NCI-H1048 (cell line): ENCODE measurements around the gene CLASP1.
"Not testable (repeated sequence)": the region's sequence is repeated elsewhere in the genome, so short reads cannot be mapped to it uniquely, and the experiment has no call there.

ENCODE experiments used
- DNase-seq: peaks from one replicate; lab custom pipeline; 2025; lab: John Stamatoyannopoulos, UW

Gene CLASP1

DNA sequence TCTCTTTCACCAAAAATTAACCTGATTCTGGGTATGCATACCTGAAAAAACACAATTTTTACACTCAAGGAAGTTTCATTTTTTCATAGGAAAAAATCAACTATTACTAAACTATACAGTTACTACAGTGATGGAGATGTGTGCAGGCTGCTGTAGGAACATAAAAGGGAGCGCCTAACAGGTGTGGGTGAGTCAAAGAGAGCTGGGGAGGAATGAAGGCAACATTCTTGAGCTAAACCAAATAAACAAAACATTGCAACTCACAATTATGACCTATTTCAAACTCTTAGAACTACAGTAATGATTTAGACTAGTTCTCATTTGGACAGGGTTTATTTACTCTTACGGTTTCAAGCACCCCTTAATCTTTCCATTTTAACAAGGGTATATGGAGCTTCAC, 13.4 kb upstream of the CLASP1 start:
- no peak for DNase-seq

- DNase-seq, result no peak
Measured at GRCh38 chr2:121659933-121660332, 10.7 kb upstream of the CLASP1 start.

GRCh38 chr2:121658393-121658792, 9.1 kb upstream of the CLASP1 start:
- not testable (repeated sequence) for DNase-seq

GRCh38 chr2:121653035-121653434, 3.8 kb upstream of the CLASP1 start:
- DNase-seq, result no peak

DNA sequence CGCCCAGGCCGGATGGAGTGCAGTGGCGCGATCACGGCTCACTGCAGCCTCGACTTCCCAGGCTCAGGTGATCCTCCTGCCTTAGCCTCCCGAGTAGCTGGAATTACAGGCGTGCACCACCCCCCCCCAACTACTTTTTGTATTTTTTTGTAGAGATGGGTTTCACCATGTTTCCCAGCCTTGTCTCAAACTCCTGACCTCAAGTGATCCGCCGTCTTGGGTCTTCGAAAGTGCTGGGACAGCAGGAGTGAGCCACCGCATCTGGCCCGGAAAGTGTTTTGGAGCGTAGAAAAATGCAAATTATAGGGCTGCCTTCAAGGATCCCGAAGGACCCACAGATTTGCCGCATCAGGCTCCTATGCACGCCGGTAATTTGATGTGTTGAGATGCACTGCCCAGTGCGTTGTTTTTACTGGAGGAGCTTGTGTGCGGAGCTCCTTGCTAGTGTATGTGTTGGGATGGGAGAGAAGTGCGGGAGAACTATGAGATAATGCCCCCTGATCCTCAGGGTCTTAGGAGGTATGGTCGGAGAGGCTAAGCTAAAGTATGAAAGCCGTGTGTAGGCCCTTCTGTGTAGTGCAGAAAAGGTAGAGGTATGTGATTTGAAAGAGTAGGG, 1.2 kb upstream of the CLASP1 start:
- DNase-seq, result no peak

GRCh38 chr2:121649596-121650314, 493 bp upstream of the CLASP1 start:
- DNase-seq, result peak; percentile 37

GRCh38 chr2:121648206-121649148, 785 bp downstream of the CLASP1 start:
- DNase-seq, result peak; percentile 3

DNA sequence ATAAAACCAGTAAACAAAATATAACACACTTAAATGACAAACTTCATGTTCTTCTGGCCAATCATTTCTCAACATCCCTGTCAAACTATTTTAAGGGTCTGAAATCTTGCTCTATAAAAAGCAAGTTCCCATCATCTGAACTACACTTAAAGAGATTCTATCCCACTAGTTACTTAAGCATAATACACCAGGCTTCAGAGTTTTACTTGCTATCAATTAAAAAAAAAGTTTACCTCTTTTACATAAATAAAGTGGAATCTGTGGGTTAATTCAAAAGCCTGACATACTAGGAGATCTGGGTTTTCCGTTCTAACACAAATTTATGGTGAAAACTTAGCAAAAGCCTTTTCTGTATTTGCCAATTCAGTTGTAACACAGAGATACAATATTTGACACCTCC, 1.9 kb downstream of the CLASP1 start:
- no peak for DNase-seq

DNA sequence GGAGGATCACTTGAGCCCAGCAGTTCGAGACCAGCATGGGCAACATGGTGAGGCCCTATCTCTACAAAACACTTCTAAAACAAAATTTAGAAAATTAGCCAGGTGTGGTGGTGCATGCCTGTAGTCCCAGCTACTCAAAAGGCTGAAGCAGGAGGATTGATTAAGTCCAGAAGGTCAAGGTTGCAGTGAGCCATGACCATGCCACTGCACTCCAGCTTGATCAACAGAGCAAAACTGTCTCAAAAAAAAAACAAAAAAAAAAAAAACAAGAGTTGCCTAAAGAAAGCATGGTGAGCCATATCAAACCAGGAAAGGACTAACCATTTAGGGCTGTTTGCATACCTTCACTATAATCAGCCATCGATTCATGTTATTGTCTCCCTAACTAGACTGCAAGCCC, 4.5 kb downstream of the CLASP1 start:
- no peak for DNase-seq

DNA sequence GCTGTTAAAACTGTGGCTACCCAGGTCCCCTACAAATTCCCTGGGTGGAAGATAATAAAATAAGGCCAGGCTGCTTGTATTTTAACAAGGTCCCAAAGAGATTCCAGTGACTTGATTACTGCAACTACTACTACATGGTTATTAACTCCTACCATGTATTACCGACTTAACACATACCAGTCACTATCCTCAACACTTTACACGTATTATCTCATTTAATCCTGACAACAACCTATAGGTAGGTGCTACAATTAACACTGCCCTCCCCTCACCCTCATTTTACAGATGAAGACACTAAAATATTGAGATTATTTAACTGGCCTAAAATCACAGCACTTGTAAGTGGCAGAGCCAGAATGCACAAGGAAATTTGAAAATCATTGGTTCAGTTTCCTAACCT, 5.4 kb downstream of the CLASP1 start:
- no peak for DNase-seq

- no peak for DNase-seq
Measured at GRCh38 chr2:121640380-121641316, 8.6 kb downstream of the CLASP1 start.

GRCh38 chr2:121639846-121640245, 9.4 kb downstream of the CLASP1 start:
- DNase-seq, result not testable (repeated sequence)

- DNase-seq, result no peak
Measured at GRCh38 chr2:121638333-121638732, 10.9 kb downstream of the CLASP1 start.

- no peak for DNase-seq
Measured at GRCh38 chr2:121635371-121635770, 13.9 kb downstream of the CLASP1 start.

DNA sequence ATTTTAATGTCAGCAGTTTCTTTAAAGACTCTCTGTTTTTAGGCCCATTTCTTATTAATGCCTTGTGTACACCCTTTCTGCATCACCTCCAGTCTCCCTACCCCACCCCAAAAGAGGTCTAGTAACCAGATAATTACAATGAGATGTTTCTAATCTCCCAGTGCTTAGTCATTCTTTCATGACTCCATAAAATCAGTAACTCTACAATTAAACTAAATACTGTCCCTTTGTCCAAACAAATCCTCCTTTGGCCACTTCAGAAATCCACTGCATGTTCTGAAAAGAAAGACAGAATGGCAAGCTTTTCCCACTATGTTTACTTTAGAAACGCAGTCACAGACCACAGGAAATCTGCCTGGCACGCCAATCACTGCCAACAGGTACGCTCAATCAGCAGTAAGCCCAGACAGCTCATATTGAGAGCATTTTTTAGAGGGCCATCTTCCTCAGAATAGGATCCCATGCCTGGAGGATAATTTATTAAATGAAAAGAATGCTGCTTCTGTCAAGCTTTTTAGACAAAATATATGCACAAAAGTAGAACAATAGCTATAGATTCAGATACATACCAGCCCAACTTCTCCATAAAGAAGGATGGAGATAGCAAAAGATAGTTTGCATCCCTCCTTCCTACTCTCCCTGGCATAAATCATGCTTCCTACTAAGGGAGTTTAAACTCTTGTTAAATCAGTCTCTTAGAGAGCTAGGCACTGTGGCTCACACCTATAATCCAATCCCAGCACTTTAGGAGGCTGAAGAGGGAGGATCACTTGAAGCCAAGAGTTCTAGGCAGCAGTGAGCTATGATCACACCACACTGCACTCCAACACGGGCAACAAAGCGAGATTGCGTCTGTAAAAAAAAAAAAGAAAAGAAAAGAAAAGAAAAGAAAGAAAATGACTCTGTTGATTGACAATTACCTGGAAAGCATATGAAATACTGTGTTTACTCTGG, 14.6 kb downstream of the CLASP1 start:
- DNase-seq, result no peak

- DNase-seq, result no peak
Measured at GRCh38 chr2:121633463-121633862, 15.8 kb downstream of the CLASP1 start.

- DNase-seq, result no peak
Measured at GRCh38 chr2:121627525-121628050, 21.7 kb downstream of the CLASP1 start.

DNA sequence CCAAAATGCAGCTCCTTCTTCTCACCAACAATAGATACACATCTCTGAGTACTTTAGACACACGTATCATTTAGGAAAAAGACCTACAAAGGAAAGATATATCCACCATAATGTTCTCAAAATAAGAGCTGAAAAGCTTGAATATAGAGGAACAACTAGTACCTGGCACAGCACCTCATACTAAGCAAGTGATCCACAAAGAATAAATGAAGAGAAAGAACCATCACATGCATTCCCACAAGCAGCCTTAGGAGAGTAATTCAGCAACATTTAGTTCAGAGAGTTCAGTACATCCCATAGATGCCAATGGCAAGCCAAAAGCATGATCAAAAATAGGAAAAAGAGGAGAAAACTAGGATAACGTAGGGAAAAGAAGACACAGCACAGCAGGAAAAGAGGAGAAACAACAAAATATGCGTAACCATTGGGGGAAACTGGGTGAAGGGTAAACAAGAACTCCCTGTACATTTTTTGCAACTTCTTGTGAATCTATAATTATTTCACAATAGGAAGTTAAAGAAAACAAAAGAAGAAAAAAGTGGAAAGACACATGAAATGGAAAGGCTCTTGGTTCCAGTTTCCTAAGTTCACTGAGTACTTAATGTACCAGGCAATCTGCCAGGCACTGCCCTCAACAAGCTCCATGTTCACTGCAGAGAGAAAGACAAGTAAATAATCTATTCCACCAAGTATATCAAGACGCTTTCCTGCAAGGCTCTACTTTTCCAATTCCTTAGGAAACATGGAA, 22.3 kb downstream of the CLASP1 start:
- DNase-seq, result no peak

- DNase-seq, result no peak
Measured at GRCh38 chr2:121625953-121626352, 23.3 kb downstream of the CLASP1 start.
